H9 (cell line): ENCODE results near the gene VAPA. TPM values are rescaled to one million over a fixed set of nuclear protein-coding genes. Genes with fewer than 3 reads are reported as not detected.

Experiments used
- DNase-seq: peaks from one replicate; pipeline ENCODE4 v3.0.0-alpha.2; 2017
- H2AFZ ChIP-seq: one replicate; pipeline ENCODE4 v1.6.1; 2013; ENCODE audit warnings: mild to moderate bottlenecking, low read length, control low read depth, moderate library complexity
- H2AK5ac ChIP-seq: 2 replicates; pipeline ENCODE4 v1.6.1; 2013; ENCODE audit warnings: low read length, control low read depth, mixed read lengths; ENCODE audit not compliant: insufficient read length
- H2BK120ac ChIP-seq: one replicate; pipeline ENCODE4 v1.6.1; 2013; ENCODE audit warnings: low read depth, mild to moderate bottlenecking, low read length, control low read depth, inconsistent platforms; ENCODE audit not compliant: poor library complexity, severe bottlenecking
- H2BK12ac ChIP-seq: 2 replicates; pipeline ENCODE4 v1.6.1; 2013; ENCODE audit warnings: low read length, control low read depth, mixed read lengths, low read depth; ENCODE audit not compliant: insufficient read length
- H2BK15ac ChIP-seq: 2 replicates; pipeline ENCODE4 v1.6.1; 2013; ENCODE audit warnings: low read depth, low read length, control low read depth
- H2BK20ac ChIP-seq: one replicate; pipeline ENCODE4 v1.6.1; 2013; ENCODE audit warnings: low read depth, mild to moderate bottlenecking, low read length, control low read depth, inconsistent platforms; ENCODE audit not compliant: poor library complexity, severe bottlenecking
- H2BK5ac ChIP-seq: 2 replicates; pipeline ENCODE4 v1.6.1; 2013; ENCODE audit warnings: low read length, control low read depth, mixed read lengths; ENCODE audit not compliant: insufficient read length
- H3K14ac ChIP-seq: 2 replicates; pipeline ENCODE4 v1.6.1; 2013; ENCODE audit warnings: low read length, control low read depth; ENCODE audit not compliant: insufficient read depth
- H3K18ac ChIP-seq: 2 replicates; pipeline ENCODE4 v1.6.1; 2013; ENCODE audit warnings: low read depth, mild to moderate bottlenecking, mixed read lengths, low read length, control low read depth; ENCODE audit not compliant: insufficient read length
- H3K23ac ChIP-seq: 2 replicates; pipeline ENCODE4 v1.6.1; 2013; ENCODE audit warnings: low read length, control low read depth, mixed read lengths, low read depth; ENCODE audit not compliant: insufficient read length
- H3K23me2 ChIP-seq: 2 replicates; pipeline ENCODE4 v1.6.1; 2013; ENCODE audit warnings: low read depth, mild to moderate bottlenecking, mixed read lengths, low read length, control low read depth; ENCODE audit not compliant: insufficient read length, poor library complexity, severe bottlenecking
- H3K27ac ChIP-seq: 2 replicates; pipeline ENCODE4 v1.5.1; 2013; ENCODE audit warnings: low read length, control low read depth, mixed read lengths, low read depth; ENCODE audit not compliant: insufficient read length
- H3K27me3 ChIP-seq: 2 replicates; pipeline ENCODE4 v1.6.1; 2013; ENCODE audit warnings: low read length, control low read depth, inconsistent platforms; ENCODE audit not compliant: insufficient read depth
- H3K4ac ChIP-seq: 2 replicates; pipeline ENCODE4 v1.6.1; 2013; ENCODE audit warnings: low read depth, mild to moderate bottlenecking, control low read depth, inconsistent platforms, low read length, moderate library complexity
- H3K4me1 ChIP-seq: 2 replicates; pipeline ENCODE4 v1.6.1; 2013; ENCODE audit warnings: low read length, control low read depth, inconsistent platforms; ENCODE audit not compliant: insufficient read depth
- H3K4me2 ChIP-seq: 2 replicates; pipeline ENCODE4 v1.6.1; 2013; ENCODE audit warnings: low read length, control low read depth, mixed read lengths; ENCODE audit not compliant: insufficient read length, insufficient read depth
- H3K56ac ChIP-seq: 2 replicates; pipeline ENCODE4 v1.6.1; 2013; ENCODE audit warnings: low read depth, mild to moderate bottlenecking, mixed read lengths, low read length, control low read depth; ENCODE audit not compliant: insufficient read length
- H3K79me1 ChIP-seq: 2 replicates; pipeline ENCODE4 v1.6.1; 2013; ENCODE audit warnings: low read depth, mild to moderate bottlenecking, moderate library complexity, low read length, control low read depth, inconsistent platforms; ENCODE audit not compliant: insufficient read depth, poor library complexity, severe bottlenecking
- H3K79me2 ChIP-seq: 2 replicates; pipeline ENCODE4 v1.6.1; 2013; ENCODE audit warnings: low read length, control low read depth, inconsistent platforms; ENCODE audit not compliant: insufficient read depth
- H3K9ac ChIP-seq: 2 replicates; pipeline ENCODE4 v1.6.1; 2013; ENCODE audit warnings: low read length, control low read depth, mixed read lengths; ENCODE audit not compliant: insufficient read length; ENCODE audit errors: extremely low read depth
- H3K9me3 ChIP-seq: one replicate; pipeline ENCODE4 v1.6.1; 2013; ENCODE audit warnings: low read depth, low read length, inconsistent platforms; ENCODE audit not compliant: control insufficient read depth
- H3T11ph ChIP-seq: one replicate; pipeline ENCODE4 v1.6.1; 2013; ENCODE audit warnings: mild to moderate bottlenecking, low read length, control low read depth, inconsistent platforms
- H4K20me1 ChIP-seq: one replicate; pipeline ENCODE4 v1.6.1; 2013; ENCODE audit not compliant: control insufficient read depth, insufficient read length, insufficient read depth
- H4K5ac ChIP-seq: 2 replicates; pipeline ENCODE4 v1.6.1; 2013; ENCODE audit warnings: low read depth, mild to moderate bottlenecking, mixed read lengths, low read length, control low read depth; ENCODE audit not compliant: insufficient read length
- H4K8ac ChIP-seq: replicated peaks from 2 replicates; pipeline ENCODE4 v1.6.1; 2013; ENCODE audit warnings: low read length, control low read depth, mixed read lengths, low read depth; ENCODE audit not compliant: insufficient read length
- H4K91ac ChIP-seq: 2 replicates; pipeline ENCODE4 v1.6.1; 2013; ENCODE audit warnings: low read depth, mild to moderate bottlenecking, moderate library complexity, mixed read lengths, low read length, control low read depth; ENCODE audit not compliant: insufficient read length
- H3K27ac Mint-ChIP-seq, 3 experiments: 2 replicates in 2 of 3; 3 replicates in 1 of 3; pipeline ENCODE4 v1.8.0; 2020 to 2021; ENCODE audit warnings: mixed read lengths in 3 of 3, mild to moderate bottlenecking in 1 of 3, moderate library complexity in 1 of 3
- H3K27me3 Mint-ChIP-seq: 2 replicates; pipeline ENCODE4 v1.8.0; 2021; ENCODE audit warnings: low read depth, mild to moderate bottlenecking, moderate library complexity, mixed read lengths
- H3K36me3 Mint-ChIP-seq, 3 experiments: 2 replicates in 2 of 3; 3 replicates in 1 of 3; pipeline ENCODE4 v1.8.0; 2020 to 2021; ENCODE audit warnings: low read depth in 3 of 3, mixed read lengths in 3 of 3; ENCODE audit not compliant: insufficient read depth in 1 of 3
- H3K4me1 Mint-ChIP-seq, 2 experiments: 2 replicates each; pipeline ENCODE4 v1.8.0; 2020; ENCODE audit warnings: mixed read lengths in 2 of 2
- H3K4me3 Mint-ChIP-seq, 2 experiments: 2 replicates in 1 of 2; 3 replicates in 1 of 2; pipeline ENCODE4 v1.8.0; 2020 to 2021; ENCODE audit warnings: mild to moderate bottlenecking in 2 of 2, mixed read lengths in 2 of 2, moderate library complexity in 1 of 2
- H3K9me3 Mint-ChIP-seq, 2 experiments: 2 replicates in 1 of 2; 3 replicates in 1 of 2; pipeline ENCODE4 v1.8.0; 2020; ENCODE audit warnings: mild to moderate bottlenecking in 2 of 2, mixed read lengths in 2 of 2, moderate library complexity in 1 of 2
- WGBS: extraction: QIAGEN DNeasy Blood & Tissue Kit; methylation state at CpG from one replicate; pipeline ENCODE4 v1.1.7; 2013; ENCODE audit warnings: missing lambda C conversion rate, low lambda C conversion rate, mixed read lengths; ENCODE audit not compliant: insufficient read length; ENCODE audit errors: extremely low coverage; 5-methylcytosine and 5-hydroxymethylcytosine counted together
- total RNA-seq: library from RNA; stranded (reverse); gene quantifications from 2 replicates; pipeline ENCODE4 v1.2.1, GENCODE V29; 2021
- TF ChIP-seq, protein P1 (sequence below): fragments of 200-600 bp; sonication (generic); conservative IDR thresholded peaks from 3 replicates; pipeline ENCODE4 v1.8.0; 2021; ENCODE audit warnings: antibody characterized with exemption, mild to moderate bottlenecking

Gene VAPA
- total RNA-seq, 1 experiment from 2014 or later = 141 TPM

DNA sequence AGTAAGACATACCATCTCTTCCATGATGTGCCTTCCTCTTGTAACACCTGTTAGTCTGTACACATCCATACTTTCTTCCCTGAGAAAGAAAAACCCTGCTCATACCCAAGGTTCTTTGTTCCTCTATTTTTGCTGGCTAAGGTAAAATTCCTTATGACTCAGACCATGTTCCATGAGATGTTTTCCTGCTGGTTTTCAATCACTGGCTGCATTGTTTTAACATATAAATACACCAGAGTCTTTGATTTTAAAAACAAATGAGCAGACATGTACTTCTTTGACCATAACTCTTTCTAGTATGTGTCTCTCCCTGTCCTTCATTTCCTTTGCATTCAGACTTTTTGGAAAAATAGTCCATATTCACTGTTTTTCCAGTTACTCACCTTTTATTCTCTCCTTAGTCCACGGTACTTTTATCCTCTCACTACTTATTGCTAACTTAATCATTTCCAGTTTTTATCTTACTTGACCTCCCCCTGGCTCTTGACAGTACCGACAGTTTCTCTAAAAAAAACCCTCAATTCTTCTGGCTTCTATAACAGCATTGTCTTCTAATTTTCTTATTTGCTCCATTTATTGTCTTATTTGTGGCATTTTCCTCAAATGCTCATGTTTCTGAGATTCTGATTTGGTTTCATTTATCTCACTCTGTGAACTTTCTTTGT is 4.3 kb downstream of the VAPA start:
- Histone ChIP-seq H3K9ac (no peak overlapping the region), H3K79me1 (peaks cover 5% of the 10 kb centered on the region), H3K79me2 (peaks cover 61% of the 10 kb centered on the region), H3K9me3 (no peaks in the 10 kb centered on the region), H3K4me1 (peaks cover 3% of the 10 kb centered on the region; the same call in 1 of the 2 replicates), H4K91ac (no peak overlapping the region), H3K4me2 (no peak overlapping the region), H2BK15ac (no peak overlapping the region), H3K56ac (no peak overlapping the region), H3K4ac (no peak overlapping the region), H2AK5ac (no peak overlapping the region), H2AFZ (no peak overlapping the region), H4K5ac (no peak overlapping the region), H2BK20ac (no peak overlapping the region), H2BK12ac (no peak overlapping the region), H3K27me3 (no peaks in the 10 kb centered on the region), H3K23ac (no peak overlapping the region), H3K14ac (no peak overlapping the region), H3T11ph (no peak overlapping the region), H4K8ac (no peak overlapping the region), H3K18ac (no peak overlapping the region), H2BK5ac (no peak overlapping the region), H4K20me1 (no peaks in the 10 kb centered on the region), H2BK120ac (no peak overlapping the region), H3K23me2 (peaks cover 4% of the 10 kb centered on the region), H3K27ac (no peak overlapping the region)
- Mint-ChIP-seq H3K9me3 (no peaks in the 10 kb centered on the region), H3K36me3 (no peaks in the 10 kb centered on the region), H3K4me1 (peaks cover 18 to 20% of the 10 kb centered on the region in 2 experiments), H3K4me3 (no peak overlapping the region), H3K27me3 (no peaks in the 10 kb centered on the region), H3K27ac (no peak overlapping the region)
- DNase-seq = no peak
- WGBS = no CpG with 5 or more reads among the region's 2 CpGs
- TF ChIP-seq, protein P1, sequence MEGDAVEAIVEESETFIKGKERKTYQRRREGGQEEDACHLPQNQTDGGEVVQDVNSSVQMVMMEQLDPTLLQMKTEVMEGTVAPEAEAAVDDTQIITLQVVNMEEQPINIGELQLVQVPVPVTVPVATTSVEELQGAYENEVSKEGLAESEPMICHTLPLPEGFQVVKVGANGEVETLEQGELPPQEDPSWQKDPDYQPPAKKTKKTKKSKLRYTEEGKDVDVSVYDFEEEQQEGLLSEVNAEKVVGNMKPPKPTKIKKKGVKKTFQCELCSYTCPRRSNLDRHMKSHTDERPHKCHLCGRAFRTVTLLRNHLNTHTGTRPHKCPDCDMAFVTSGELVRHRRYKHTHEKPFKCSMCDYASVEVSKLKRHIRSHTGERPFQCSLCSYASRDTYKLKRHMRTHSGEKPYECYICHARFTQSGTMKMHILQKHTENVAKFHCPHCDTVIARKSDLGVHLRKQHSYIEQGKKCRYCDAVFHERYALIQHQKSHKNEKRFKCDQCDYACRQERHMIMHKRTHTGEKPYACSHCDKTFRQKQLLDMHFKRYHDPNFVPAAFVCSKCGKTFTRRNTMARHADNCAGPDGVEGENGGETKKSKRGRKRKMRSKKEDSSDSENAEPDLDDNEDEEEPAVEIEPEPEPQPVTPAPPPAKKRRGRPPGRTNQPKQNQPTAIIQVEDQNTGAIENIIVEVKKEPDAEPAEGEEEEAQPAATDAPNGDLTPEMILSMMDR = no peak
